GM18907 (cell line): Measurements from ENCODE around the gene TRIM65.
"Not testable (repeated sequence)": the region's sequence is repeated elsewhere in the genome, so short reads cannot be mapped to it uniquely, and the experiment has no call there.

Experiments used
- ATAC-seq: cut with Tn5 transposase; IDR thresholded peaks from one replicate; pipeline ENCODE4 v1.9.1; 2021; ENCODE audit warnings: mild to moderate bottlenecking, moderate library complexity; ENCODE audit not compliant: unreplicated experiment

The TRIM65 gene

DNA sequence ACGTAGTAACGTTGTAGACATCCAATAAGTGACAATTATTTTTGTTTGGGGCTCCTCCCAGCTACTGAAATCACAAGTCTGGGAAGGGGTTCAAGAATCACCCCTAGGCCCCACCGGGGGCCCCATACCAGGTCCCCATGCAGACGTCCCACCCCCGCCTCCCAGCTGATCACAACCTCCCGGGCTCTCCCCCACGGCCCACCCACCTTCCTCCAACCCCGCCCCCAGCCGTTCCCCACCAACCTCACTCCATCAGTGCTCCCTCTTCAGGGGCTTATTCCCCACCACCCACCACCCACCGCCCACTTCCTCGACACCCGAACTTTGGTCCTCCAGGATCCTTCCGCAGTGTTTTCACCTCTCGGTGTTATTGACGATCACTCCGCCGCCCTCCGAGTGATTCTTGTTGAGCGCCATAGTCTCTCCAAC lies 41.9 kb downstream of the TRIM65 start:
- ATAC-seq, result no peak

DNA sequence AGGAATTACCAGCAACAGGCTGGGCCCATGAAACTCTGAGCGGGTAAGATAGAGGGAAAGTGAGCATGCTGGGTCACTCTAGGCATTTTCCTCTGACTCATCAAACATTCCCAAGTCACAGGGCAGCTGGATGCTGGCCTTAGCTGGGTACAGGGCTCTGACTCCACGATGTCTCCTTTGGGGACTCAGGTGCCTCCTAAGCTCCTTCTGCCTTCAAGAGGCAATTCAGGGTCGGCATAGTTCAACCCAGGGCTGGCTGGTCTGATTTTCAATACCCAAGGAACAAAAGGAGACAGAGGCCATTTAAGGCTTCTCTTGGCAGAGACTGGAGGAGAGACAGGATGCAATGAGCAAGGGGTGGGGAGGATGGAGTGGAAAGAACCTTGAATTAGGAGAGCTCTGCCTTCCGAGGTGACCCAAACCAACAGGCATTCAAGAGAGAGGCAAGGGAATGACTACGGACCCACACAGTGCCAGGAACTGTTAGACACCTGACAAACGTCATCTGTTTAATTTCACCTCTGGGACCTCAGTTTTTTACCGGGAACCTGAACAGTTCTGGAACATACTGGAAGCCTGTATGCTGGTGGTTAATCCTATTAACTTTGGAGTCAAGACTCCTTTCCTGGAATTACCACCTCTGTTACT lies 42.5 kb downstream of the TRIM65 start:
- ATAC-seq, result no peak

DNA sequence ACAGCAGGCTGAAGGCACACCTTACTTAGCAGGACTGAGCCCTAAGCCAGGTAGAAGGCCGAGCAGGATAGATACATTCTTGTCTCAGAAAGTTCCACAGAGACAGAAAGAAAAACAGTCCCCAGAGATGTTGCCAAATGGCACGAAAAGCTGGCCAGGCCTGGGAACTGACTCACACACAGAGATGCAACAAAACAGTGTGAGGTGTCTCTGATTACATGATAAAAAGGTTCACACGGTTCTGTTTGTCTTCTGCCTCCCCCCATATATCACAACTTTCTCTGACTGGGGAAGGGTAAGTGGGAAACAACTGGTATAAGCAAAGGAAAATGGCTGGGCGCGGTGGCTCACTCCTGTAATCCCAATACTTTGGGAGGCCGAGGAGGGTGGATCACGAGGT lies 43.3 kb downstream of the TRIM65 start:
- no peak for ATAC-seq

DNA sequence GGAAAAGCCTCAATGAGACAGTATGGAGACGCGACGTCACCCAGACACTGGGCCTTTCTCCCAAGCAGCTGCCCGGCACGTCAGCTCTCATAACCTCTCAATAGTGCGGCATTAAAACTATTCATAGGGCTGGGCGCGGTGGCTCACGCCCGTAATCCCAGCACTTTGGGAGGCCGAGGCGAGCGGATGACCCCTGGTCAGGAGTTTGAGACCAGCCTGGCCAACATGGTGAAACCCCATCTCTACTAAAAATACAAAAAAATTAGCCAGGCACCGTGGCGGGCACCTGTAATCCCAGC lies 45.1 kb downstream of the TRIM65 start:
- ATAC-seq, result not testable (repeated sequence)

DNA sequence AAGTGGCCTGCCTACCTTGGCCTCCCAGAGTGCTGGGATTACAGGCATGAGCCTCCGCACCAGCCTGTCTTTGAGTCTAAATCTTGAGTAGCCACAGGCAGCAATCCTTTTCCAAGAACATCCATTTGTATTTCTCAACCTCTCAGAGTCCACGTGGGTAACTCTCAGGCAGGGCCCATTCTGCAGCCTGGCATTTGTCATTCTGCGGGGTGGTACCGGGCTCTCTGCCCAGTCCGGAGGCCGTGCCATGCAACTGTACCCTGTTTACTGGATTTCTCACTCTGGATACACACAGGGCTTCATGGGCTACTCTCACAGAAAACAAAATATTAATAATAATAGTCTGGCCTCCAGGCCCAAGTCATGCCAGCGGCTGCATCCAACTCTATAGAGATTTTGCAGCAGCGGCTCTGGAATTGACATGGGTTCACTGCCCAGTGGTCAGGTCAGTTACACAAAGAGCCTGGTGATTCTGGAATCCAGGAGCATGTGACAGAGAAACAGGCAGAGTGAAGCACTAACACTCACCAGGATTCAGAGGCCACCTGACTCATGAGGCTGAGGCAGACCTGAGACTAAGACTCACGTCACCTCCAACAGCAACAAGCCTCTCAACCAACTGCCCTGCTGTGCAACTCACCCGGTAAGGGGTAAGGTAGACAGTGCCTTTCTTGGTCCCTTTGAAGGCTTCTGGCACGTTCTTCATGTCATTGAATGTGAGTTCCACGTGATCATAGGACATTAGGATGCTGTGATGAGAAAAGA lies 45.6 kb downstream of the TRIM65 start:
- no peak for ATAC-seq

DNA sequence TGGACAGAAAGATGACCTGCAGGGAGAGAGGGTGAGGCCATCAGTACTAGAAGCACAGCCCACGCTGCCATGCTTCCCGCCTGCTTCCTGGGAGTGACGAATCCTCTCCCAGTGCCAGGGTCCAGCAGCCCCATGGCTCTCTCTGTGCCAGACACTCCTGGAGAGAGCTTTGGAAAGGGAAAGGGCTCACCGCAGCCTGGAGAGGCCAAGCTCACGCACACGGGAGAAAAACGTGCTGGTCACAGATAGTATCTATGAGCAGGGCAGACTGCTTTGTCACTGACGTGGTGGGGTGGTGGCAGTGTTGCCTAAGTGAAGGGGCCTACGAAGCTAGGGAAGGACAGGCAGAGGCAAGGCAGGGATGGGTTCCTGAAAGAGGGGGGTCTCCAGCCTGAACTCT lies 47.0 kb downstream of the TRIM65 start:
- no peak for ATAC-seq

DNA sequence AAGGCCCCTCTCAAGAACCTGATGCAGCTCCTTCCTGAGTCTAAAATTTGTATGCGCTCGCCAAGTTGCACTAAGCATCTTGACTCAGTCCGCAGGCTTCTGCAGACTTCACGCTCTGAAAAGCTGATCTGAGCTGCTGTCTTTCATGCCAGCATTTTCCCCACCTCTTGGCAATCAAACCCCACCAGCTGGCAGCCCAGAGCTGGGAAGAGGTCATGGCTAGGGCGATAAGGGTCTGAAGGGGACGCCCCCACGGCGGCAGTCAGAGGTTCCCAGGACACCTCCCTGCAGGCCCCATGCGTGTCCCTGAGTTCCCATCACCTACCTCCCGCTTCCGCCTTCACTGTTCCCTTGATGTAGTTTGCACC lies 47.5 kb downstream of the TRIM65 start:
- ATAC-seq, result no peak

DNA sequence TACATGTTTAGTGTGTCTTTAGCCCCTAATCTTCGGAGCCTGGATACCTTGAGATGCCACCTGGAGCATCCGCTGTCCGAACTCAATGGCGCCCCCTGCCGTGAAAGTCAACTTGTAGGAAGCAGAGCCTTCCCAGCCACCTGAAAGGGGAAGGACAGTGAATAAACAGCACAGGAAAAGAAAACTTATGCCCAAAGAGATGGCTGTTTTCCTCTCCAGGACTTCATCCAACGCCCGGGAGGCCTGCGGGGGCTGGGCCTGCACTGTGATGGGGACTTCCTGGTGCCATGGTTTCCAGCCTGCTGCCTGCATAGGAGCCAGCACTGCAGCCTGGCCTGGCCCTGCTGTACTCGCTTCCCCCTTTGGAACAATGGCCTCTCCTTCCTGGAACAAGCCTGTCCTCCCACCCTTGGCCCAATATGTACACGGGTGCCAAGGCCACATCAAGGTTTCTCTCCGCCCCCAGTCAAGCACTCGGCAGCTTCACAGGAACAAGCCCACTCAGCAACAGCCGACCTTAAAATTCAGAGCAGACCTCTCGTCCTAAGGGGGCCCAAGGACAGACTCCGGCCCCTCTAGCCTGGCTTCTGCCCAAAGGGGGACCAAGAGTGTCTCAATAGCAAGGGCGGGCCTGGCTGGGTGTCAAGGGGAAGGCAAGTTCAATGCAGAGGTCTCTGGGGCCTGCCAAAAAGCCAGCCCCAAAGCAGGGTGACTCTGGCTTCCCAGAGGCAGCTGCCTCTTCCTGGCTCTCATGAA lies 48.0 kb downstream of the TRIM65 start:
- no peak for ATAC-seq

DNA sequence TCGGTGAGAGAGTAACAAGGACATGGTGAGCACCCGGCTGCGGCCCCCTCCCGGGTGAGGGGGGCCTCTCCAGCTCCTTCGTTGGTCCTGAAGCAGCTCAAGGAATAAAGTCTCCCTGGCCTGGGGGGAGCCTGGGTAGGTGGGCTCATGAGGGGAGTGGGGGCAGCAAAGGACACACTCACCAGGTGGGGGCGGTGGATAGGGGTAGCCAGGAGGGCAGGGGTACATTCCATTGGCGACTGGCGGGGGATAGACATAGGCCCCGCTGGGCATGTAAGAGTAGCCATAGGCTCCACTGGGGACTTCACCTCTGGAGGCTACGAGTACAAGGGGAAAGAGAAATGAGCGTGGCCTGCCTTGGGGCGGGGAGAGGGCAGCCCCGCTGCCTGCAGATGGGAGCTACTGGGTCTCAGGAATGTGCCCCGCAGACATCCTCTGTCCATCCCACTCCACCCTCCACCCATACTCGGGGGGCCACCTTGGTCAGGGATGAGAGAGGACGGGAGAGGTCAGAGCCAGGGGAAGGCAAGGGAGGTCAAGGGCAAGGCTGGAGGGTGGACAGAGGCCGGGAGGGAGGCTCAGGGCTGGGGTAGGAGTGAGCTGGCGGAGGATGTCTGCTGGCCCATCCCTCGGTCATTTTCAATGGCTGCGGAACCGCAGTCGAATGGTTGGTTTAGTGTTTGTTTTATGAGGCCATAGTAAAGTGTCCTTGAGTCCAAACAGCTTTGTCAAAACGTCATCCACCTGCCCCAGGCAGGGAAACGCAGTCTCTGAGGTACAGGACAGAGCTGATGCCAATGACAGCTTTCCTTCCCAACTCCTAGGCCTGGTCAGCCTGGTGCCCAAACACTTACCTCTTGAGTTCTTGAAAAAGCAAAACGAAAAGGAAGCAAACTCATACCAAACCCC lies 48.9 kb downstream of the TRIM65 start:
- no peak for ATAC-seq

DNA sequence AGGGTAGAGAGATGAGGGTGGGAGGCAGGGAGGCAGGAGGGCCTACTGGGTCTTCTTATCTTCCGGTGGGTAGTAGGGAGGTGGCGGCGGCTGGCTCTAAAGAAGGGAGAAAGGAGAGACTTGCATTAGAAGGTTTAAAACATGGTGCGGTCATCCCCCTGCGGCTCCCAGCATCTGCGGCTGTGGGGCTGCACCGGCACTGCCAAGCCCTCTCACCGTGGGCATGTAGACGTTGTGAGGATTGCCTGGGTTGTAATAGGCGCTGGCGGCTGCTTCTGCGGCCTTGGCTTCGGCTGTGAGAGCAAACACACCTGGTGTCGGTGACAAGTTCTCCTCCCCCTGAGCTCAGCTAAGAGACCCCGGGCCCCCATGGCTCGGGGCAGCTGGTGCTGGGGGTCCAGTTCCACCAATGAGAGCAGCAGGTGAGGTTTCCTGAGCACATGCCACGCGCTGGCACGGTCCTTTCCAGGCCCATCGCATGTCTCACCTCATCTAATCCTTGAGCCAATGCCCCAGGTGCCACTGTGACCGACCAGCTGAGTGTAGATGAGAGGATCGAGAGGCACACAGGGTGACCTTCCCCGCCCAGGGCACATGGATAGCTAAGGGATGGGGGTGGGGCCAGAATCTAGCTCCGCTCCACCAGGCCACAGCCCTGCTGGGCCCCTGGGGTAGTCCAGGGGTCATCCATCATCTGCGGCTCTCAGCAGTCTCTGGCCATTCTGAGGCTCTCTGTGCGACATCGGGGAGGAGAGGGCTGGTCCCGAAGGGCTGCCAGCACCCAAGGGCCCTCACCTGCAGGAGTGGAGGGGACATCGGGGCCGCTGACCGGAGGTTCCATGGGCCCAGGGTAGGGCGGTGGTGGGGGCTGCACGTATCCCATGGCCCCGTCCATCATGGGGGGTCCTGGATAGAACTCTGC lies 49.8 kb downstream of the TRIM65 start:
- no peak for ATAC-seq

DNA sequence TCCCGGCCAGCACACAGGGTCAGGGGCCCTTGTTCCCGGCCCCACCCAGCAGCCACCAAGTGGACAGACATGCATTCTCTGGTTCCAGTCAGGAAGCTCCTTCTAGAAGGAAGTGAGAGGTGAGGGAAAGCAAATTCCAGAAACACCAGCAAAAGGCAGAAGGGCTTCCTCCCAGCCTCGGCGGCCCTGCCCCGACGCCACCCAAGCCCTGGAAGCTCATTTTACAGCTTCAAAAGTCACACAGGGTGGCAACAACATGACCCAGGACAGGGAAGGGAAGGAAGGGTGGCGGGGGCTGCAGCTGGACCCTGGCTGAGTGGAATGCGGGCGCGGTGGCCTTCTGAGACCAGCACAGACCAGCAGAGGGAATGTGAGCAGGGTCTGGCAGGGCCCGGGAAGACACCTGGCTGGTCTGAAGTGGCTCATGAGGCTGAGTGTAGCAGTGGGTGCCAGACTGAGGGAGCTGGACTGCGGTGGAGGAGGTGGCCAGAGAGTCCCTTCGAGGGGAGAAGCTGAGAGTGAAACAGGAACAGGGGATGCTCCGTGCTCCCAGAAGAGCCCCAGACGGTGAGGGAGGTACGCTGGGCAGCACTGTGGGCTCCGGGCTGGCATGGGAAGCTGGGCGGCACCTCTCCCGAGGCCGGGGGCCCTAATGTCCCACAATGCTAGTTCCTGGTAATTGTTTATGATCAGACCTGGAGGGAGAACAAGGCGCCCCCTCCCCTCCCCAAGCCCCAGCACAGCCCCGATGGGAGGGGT lies 50.6 kb downstream of the TRIM65 start:
- ATAC-seq, result no peak

DNA sequence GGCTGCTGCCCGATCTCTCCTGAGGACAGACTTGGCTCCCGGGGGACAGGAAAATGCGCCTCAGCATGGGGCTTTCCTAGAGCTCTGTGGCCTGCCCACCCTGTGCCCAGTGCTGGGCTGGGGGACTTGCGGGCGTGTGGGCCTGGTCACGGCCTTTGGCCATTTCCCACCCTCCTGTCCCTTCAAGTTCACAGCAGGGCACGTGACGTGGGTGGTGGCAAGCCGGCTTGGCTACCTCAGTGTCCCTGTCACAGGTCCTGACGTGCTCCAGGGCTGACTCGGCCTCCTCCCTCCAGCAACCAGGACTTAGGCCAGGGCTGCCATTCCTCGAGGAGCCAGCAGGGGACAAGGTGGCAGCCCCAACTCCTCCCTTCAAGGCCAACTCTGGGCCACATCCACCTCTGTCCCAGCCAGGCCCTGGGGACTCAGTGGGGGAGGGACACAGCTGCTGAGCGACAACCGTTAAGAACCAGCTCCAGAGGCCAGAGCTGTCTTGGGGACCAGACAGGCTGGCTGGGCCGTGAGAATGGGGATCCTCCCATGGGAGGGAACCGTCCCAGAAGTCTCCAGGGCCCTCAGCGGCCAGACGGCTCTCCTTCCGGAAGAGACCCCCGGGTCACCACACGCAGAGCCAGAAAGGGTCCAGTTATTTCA lies 51.6 kb downstream of the TRIM65 start:
- ATAC-seq, result peak; percentile 70

DNA sequence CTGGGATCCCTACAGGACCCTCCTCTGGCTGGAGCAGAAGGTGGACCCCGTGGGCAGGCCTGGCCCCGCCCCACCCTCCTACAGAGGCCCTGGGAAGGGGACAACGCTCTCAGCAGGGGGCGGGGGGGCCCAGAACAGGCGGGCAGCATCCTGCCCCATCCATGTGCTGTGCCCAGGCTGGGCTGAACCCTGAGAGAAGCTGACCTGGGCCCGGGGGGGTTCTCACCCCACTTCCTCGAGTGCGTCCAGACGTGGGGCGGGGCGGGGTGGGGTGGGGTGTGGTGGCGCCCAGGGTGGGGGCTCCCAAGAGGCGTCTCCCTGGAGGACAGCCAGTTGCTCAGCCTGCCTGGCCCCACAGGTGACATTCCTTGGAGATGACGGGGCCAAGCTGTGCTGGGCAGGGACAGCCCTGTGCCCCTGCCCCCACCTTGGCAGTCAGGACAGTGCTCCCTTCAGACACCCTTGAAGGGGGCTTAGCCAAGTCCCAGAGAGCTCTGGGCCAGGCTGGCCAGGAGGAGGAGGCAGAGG lies 52.2 kb downstream of the TRIM65 start:
- peak; percentile 23 for ATAC-seq

DNA sequence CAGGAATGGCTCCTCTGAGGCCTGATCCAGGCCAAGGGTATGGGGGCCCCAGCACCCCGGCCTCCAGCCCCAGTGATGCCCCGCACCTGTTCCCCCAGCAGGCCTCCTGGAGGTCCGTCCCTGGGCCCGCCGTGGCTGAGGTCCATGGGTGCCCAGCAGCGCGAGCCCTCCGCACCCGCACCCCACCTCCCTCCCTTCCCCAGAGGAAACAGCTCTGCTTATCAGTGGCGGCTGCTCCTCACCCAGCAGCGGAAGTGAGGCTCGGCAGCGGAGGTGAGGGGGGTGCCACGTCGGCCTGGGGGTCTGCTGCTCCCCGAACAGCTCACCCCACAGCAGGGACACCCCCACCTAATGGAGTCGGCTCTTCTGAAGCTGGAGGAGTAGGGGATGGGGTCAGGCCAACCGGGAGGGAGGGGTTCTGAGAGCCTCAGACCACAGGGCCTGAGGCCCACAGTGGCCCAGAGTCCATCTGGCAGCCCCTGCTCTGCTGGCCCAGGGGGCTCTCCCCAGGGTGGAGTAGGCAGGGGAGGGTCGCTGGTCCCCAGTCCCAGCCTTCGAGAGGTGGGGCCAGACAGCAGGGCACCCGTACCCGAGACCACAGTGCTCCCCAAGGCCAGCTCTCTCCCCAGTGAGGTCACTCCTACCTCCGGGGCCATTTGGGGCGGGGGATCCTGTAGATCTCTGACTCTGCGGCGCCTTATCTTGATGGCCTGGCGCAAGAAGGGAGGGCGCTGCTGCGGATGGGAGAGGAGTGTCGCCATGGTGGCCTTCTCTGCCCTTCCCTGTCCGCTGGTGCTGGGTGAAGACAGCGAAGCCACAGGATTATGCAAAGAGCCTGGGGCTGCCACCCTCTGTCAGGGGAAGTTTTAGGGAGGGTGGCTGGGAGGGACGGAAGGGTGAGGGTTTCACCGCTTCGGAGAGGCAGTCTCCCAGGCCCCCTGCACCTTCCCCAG lies 52.9 kb downstream of the TRIM65 start, which contains the start of gene UNC13D:
TSS of gene UNC13D (minus strand) at position 828 of the 953 bp plus-strand sequence. CDS start at position 761, 67 bp downstream.
- ATAC-seq, result peak; percentile 26

DNA sequence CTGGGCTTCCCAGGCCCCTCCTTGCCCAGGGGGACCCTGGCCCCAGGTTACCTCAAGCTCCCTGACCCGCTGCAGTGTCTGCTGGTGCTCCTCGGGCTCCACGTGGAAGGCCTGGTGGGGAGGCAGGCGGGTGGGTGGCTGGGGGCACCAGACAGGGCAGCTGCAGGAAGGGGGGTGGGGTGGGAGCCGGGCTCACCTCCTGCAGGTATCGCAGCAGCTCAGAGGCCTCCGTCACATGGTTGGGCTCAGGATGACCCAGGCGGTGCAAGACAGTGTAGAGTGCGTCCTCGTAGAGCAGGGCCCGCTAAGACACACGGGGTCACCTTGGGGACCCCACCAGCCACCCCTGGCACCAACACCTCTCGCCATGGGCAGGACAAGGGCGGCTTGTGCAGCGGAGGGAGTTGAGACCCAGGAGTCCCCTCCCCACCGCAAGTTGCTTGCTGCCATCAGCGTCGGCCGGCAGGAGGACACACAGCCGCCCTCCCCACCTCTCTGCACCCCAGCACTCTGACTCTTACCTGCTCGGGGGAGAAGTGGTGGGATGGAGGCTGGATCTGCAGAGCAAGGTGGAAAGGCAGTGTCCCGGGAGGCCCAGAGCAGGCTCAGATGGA lies 53.7 kb downstream of the TRIM65 start:
- no peak for ATAC-seq

DNA sequence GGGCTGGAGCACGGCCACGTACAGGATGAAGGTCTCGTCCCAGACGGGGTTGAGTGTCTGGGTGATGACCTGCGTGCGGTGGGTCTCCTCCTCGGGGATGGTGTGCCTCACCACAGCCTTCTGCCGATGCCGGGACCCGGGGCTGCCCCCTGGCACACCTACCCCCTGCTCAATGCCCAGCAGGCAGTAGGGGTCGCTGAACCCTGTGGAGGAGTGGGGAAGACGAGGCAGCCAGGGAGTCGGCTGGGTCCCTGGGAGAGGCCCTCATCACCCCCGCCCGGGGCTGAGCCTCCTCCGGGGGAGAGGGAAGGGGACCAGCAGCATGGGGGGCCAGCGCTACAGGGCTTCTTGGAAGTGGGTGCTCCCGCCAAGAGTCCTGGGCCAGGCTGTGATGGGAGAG lies 54.3 kb downstream of the TRIM65 start:
- ATAC-seq, result no peak

DNA sequence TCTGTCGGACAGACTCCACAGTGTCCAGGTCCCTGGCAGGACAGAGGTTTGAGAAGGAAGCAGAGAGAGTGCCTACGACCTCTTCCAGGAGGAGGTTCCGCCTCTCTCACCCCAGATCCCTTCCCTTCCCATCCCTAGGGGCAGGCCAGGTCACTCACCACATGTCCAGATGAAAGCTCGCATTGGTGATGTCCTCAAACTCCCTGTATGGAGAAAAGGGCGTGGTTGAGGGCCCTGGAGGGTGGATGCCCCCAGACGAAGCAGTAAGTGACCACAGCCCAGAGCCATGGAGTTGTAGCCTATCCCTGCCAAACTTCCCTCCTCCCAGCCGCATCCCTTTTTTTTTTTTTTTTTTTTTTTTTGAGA lies 56.0 kb downstream of the TRIM65 start:
- ATAC-seq, result no peak
